Spleen (tissue), 7 donors: Measurements from ENCODE around the gene MYO3A.

Experiments
- POLR2A ChIP-seq, 3 donors: fragments of 450-650 bp; IDR thresholded peaks; one replicate each; pipeline ENCODE4 v1.5.1; 2017; ENCODE audit warnings: antibody characterized with exemption in 3 of 3, mild to moderate bottlenecking in 1 of 3
- POLR2AphosphoS5 ChIP-seq, 3 donors: sonication (generic); formaldehyde crosslinking; IDR thresholded peaks; one replicate each; pipeline ENCODE4 v1.5.1; 2017; ENCODE audit warnings: antibody characterized with exemption in 3 of 3
- TF ChIP-seq, protein P1 (sequence below), 11 experiments: fragments of 200-600 bp in 7 of 11; fragments of 450-650 bp in 4 of 11; sonication (generic) in 4 of 11; IDR thresholded peaks in 8 of 11; conservative IDR thresholded peaks in 3 of 11; 1 replicate in 7 of 11; 2 replicates in 4 of 11; pipeline versions ENCODE4 v1.4.0 to v1.8.0; 2016 to 2021; ENCODE audit warnings: antibody characterized with exemption in 11 of 11, inconsistent platforms in 4 of 11, mild to moderate bottlenecking in 1 of 11
- donor health status: DM: no; HTN: no; CAD: no; lungs with moderate emphysema.
- donor health status: DM: no; HTN: no; CAD: no.
- donor health status: DM: no; HTN: no; CAD: no.

DNA sequence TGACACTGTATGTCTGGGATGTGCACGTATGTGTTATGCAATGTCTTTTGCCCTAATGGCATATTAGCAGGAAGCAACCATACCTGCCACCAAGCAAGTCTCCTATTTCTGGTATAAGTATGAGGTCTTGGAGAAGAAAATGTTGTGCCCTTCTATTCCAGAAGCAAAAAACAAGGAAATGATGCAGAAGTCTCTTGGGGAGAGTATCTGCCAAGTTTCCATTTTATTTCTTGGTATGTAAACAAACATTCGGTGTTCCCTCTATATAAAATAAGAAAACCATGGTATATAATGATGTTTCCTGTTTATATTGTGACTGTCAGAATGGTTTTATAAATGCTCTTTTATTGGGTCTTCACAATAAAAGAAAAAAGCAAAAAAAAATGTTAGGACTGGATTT, 19.3 kb upstream of the MYO3A start:
- TF ChIP-seq, protein P1, sequence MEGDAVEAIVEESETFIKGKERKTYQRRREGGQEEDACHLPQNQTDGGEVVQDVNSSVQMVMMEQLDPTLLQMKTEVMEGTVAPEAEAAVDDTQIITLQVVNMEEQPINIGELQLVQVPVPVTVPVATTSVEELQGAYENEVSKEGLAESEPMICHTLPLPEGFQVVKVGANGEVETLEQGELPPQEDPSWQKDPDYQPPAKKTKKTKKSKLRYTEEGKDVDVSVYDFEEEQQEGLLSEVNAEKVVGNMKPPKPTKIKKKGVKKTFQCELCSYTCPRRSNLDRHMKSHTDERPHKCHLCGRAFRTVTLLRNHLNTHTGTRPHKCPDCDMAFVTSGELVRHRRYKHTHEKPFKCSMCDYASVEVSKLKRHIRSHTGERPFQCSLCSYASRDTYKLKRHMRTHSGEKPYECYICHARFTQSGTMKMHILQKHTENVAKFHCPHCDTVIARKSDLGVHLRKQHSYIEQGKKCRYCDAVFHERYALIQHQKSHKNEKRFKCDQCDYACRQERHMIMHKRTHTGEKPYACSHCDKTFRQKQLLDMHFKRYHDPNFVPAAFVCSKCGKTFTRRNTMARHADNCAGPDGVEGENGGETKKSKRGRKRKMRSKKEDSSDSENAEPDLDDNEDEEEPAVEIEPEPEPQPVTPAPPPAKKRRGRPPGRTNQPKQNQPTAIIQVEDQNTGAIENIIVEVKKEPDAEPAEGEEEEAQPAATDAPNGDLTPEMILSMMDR (IDR thresholded peaks at IDR 0.05 in 8 of 11, conservative IDR thresholded peaks at IDR 0.05 in 3 of 11): no peak
- TF ChIP-seq POLR2A (IDR thresholded peaks at IDR 0.05) (no peak), POLR2AphosphoS5 (IDR thresholded peaks at IDR 0.05) (no peak)
